Measurements from ENCODE around the gene GTF3C1. TPM values are rescaled to one million over a fixed set of nuclear protein-coding genes. Genes with fewer than 3 reads are reported as not detected.

GTF3C1 gene
- total RNA-seq, 1 donor: 59.0 TPM

DNA sequence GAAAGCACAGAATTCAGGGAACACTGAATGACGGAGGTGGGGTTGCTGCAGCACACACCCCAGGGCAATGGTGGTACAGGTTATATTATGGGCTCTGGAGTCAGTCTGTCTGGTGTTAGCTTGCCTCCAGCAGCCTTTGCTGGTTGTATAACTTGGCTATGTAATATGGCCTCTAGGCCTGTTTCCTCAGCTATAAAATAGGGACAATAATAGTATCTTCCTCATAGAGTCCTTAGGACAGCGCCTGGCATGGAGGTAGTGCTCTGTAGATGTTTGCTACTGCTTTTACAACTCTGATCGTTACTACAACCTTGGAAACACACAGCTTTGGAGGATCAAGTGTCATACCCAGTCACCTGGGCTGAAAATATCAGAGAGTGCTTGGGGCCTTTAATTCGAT lies 31.5 kb downstream of the GTF3C1 start:
- Histone ChIP-seq H3K79me2 (ENCODE audit: insufficient read depth, low read length) (no peaks in the 10 kb centered on the region), H2AFZ (ENCODE audit: low read length) (no peak overlapping the region), H3K27me3 (ENCODE audit: insufficient read depth, low read length) (no peaks in the 10 kb centered on the region), H3K27ac (ENCODE audit: low read depth, low read length) (no peak overlapping the region), H3K9me3 (ENCODE audit: low read depth, low read length) (no peaks in the 10 kb centered on the region), H3K4me1 (ENCODE audit: insufficient read depth, low read length) (no peaks in the 10 kb centered on the region), H4K20me1 (ENCODE audit: insufficient read depth, low read length) (peaks cover 3% of the 10 kb centered on the region), H3K4me2 (ENCODE audit: insufficient read depth, low read length) (no peak overlapping the region), H3K4me3 (ENCODE audit: insufficient read depth, low read length) (no peak overlapping the region), H3K36me3 (ENCODE audit: insufficient read depth, low read length) (peaks cover 45% of the 10 kb centered on the region)
- DNase-seq (ENCODE audit: insufficient read length, low spot score, missing footprints): no peak
- TF ChIP-seq, protein P1, sequence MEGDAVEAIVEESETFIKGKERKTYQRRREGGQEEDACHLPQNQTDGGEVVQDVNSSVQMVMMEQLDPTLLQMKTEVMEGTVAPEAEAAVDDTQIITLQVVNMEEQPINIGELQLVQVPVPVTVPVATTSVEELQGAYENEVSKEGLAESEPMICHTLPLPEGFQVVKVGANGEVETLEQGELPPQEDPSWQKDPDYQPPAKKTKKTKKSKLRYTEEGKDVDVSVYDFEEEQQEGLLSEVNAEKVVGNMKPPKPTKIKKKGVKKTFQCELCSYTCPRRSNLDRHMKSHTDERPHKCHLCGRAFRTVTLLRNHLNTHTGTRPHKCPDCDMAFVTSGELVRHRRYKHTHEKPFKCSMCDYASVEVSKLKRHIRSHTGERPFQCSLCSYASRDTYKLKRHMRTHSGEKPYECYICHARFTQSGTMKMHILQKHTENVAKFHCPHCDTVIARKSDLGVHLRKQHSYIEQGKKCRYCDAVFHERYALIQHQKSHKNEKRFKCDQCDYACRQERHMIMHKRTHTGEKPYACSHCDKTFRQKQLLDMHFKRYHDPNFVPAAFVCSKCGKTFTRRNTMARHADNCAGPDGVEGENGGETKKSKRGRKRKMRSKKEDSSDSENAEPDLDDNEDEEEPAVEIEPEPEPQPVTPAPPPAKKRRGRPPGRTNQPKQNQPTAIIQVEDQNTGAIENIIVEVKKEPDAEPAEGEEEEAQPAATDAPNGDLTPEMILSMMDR (IDR thresholded peaks at IDR 0.05; ENCODE audit: extremely low read depth, low read depth, low read length): no peak

DNA sequence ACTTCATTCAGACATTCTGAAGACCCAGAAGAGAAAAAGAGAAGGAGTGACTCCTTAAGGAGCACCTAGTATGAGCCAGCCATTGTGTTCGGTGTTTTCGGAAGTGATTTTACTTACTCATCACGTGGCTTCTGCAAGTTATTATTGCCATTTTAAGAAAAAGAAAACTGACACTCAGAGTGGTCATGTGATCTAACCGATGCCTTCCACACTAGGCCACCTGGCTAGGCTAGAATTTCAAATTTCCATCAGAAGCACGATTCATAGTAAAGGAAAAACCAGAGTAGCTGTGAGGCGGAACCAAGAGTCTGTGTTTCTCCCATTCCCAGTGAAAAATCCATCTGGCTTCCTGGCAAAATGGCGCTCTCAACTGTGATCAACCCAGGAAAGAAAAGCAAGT lies 32.0 kb downstream of the GTF3C1 start:
- no peak for DNase-seq (ENCODE audit: insufficient read length, low spot score, missing footprints)
- H3K4me1 ChIP-seq (ENCODE audit: insufficient read depth, low read length): no peaks in the 10 kb centered on the region

DNA sequence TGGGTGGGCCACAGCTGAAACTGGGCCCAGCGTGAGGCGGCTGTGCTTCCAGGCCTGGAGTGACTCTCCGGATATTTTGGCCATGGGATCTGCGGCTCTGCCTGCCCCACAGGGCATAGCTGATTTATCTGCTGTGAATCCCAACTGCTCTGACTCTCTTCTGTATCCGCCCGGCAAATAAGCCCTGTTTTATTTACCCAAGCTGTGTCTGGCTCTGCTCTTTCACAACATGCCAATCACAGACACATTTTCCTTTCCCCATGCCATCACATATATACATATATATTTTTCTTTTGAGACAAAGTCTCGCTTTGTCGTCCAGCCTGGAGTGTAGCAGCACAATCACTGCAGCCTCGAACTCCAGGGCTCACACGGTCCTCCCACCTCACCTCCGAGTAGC lies 33.3 kb downstream of the GTF3C1 start:
- H3K4me1 ChIP-seq (ENCODE audit: insufficient read depth, low read length): no peaks in the 10 kb centered on the region
- no peak overlapping the region for H3K4me3 ChIP-seq (ENCODE audit: insufficient read depth, low read length)
- peaks cover 6% of the 10 kb centered on the region for H4K20me1 ChIP-seq (ENCODE audit: insufficient read depth, low read length)
- H3K27me3 ChIP-seq (ENCODE audit: insufficient read depth, low read length): no peaks in the 10 kb centered on the region
- H3K9me3 ChIP-seq (ENCODE audit: low read depth, low read length): no peaks in the 10 kb centered on the region
- peaks cover 48% of the 10 kb centered on the region for H3K36me3 ChIP-seq (ENCODE audit: insufficient read depth, low read length)
- no peaks in the 10 kb centered on the region for H3K79me2 ChIP-seq (ENCODE audit: insufficient read depth, low read length)
- no peak overlapping the region for H3K4me2 ChIP-seq (ENCODE audit: insufficient read depth, low read length)
- no peak for DNase-seq (ENCODE audit: insufficient read length, low spot score, missing footprints)
- TF ChIP-seq, protein P1 (IDR thresholded peaks at IDR 0.05; ENCODE audit: extremely low read depth, low read depth, low read length): no peak
- H2AFZ ChIP-seq (ENCODE audit: low read length): no peak overlapping the region
- no peak overlapping the region for H3K27ac ChIP-seq (ENCODE audit: low read depth, low read length)

More for the DNA sequence above, 32.0 kb downstream of the GTF3C1 start:
- TF ChIP-seq, protein P1 (IDR thresholded peaks at IDR 0.05; ENCODE audit: extremely low read depth, low read depth, low read length): no peak
- no peaks in the 10 kb centered on the region for H3K27me3 ChIP-seq (ENCODE audit: insufficient read depth, low read length)
- peaks cover 44% of the 10 kb centered on the region for H3K36me3 ChIP-seq (ENCODE audit: insufficient read depth, low read length)
- H3K4me3 ChIP-seq (ENCODE audit: insufficient read depth, low read length): no peak overlapping the region
- no peaks in the 10 kb centered on the region for H3K9me3 ChIP-seq (ENCODE audit: low read depth, low read length)
- H2AFZ ChIP-seq (ENCODE audit: low read length): no peak overlapping the region
- no peak overlapping the region for H3K27ac ChIP-seq (ENCODE audit: low read depth, low read length)
- H3K4me2 ChIP-seq (ENCODE audit: insufficient read depth, low read length): no peak overlapping the region
- H4K20me1 ChIP-seq (ENCODE audit: insufficient read depth, low read length): peaks cover 6% of the 10 kb centered on the region
- no peaks in the 10 kb centered on the region for H3K79me2 ChIP-seq (ENCODE audit: insufficient read depth, low read length)

DNA sequence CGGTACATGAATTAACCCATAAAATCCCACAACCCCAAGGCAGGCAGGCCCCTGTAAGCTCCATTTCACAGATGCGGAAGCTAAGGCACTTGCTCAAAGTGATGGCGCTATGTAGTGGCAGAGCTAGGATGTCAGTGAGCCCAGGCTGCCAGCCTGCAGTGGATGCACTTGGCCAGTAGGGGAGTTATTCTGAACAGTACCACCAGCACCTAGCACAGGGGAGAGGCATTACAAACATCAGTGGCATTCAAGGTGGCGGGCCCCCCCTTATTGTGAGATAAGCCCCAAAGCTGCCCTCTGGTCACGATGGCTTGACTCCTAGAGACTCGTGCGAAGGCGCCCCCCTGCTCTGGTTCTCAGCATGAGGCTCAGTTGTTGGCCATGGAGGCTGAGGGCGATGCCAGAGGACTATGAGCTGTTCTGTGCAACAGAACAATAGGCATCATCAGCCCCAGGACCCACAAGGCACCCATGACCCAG lies 33.8 kb downstream of the GTF3C1 start:
- H4K20me1 ChIP-seq (ENCODE audit: insufficient read depth, low read length): peaks cover 6% of the 10 kb centered on the region

More for the DNA sequence above, 33.8 kb downstream of the GTF3C1 start:
- H3K79me2 ChIP-seq (ENCODE audit: insufficient read depth, low read length): no peaks in the 10 kb centered on the region
- H3K4me2 ChIP-seq (ENCODE audit: insufficient read depth, low read length): no peak overlapping the region
- H3K27ac ChIP-seq (ENCODE audit: low read depth, low read length): no peak overlapping the region
- no peaks in the 10 kb centered on the region for H3K27me3 ChIP-seq (ENCODE audit: insufficient read depth, low read length)
- TF ChIP-seq, protein P1 (IDR thresholded peaks at IDR 0.05; ENCODE audit: extremely low read depth, low read depth, low read length): peak; percentile 67
- no peak overlapping the region for H2AFZ ChIP-seq (ENCODE audit: low read length)
- peaks cover 48% of the 10 kb centered on the region for H3K36me3 ChIP-seq (ENCODE audit: insufficient read depth, low read length)
- DNase-seq (ENCODE audit: insufficient read length, low spot score, missing footprints): no peak
- no peaks in the 10 kb centered on the region for H3K4me1 ChIP-seq (ENCODE audit: insufficient read depth, low read length)
- H3K4me3 ChIP-seq (ENCODE audit: insufficient read depth, low read length): no peak overlapping the region
- H3K9me3 ChIP-seq (ENCODE audit: low read depth, low read length): no peaks in the 10 kb centered on the region

All from osteoblast (primary cell).